GM21619 (cell line): ENCODE measurements around the gene TRHDE.

Source experiments
- ATAC-seq: cut with Tn5 transposase; IDR thresholded peaks from one replicate; pipeline ENCODE4 v1.9.1; 2021; ENCODE audit not compliant: unreplicated experiment

TRHDE gene

GRCh38 chr12:72432037-72432604, 160.0 kb downstream of the TRHDE start:
- ATAC-seq: no peak

GRCh38 chr12:72433298-72433697, 161.1 kb downstream of the TRHDE start:
- no peak for ATAC-seq

GRCh38 chr12:72434999-72435398, 162.8 kb downstream of the TRHDE start:
- no peak for ATAC-seq

GRCh38 chr12:72442217-72442616, 170.0 kb downstream of the TRHDE start:
- ATAC-seq: no peak

GRCh38 chr12:72444125-72444524, 172.0 kb downstream of the TRHDE start:
- no peak for ATAC-seq

- no peak for ATAC-seq
These were observed 172.4 kb downstream of the TRHDE start for GRCh38 chr12:72444566-72444965.

- ATAC-seq: no peak
These were observed 175.9 kb downstream of the TRHDE start for GRCh38 chr12:72448089-72448488.

- no peak for ATAC-seq
These were observed 176.6 kb downstream of the TRHDE start for GRCh38 chr12:72448805-72449204.

- ATAC-seq: no peak
These were observed 180.9 kb downstream of the TRHDE start for GRCh38 chr12:72453066-72453465.

GRCh38 chr12:72453550-72453949, 181.4 kb downstream of the TRHDE start:
- no peak for ATAC-seq

- no peak for ATAC-seq
These were observed 192.3 kb downstream of the TRHDE start for GRCh38 chr12:72464471-72464870.

- ATAC-seq: no peak
These were observed 193.0 kb downstream of the TRHDE start for GRCh38 chr12:72465155-72465554.

GRCh38 chr12:72465940-72466630, 193.9 kb downstream of the TRHDE start:
- ATAC-seq: no peak

GRCh38 chr12:72467985-72468384, 195.8 kb downstream of the TRHDE start:
- no peak for ATAC-seq

- ATAC-seq: no peak
These were observed 196.3 kb downstream of the TRHDE start for GRCh38 chr12:72468505-72468904.

GRCh38 chr12:72471806-72472205, 199.6 kb downstream of the TRHDE start:
- no peak for ATAC-seq

GRCh38 chr12:72472350-72472749, 200.2 kb downstream of the TRHDE start:
- no peak for ATAC-seq

GRCh38 chr12:72476301-72476700, 204.1 kb downstream of the TRHDE start:
- ATAC-seq: no peak

GRCh38 chr12:72485017-72485701, 213.0 kb downstream of the TRHDE start:
- no peak for ATAC-seq

- ATAC-seq: no peak
These were observed 219.3 kb downstream of the TRHDE start for GRCh38 chr12:72491426-72491825.

GRCh38 chr12:72493407-72493806, 221.2 kb downstream of the TRHDE start:
- no peak for ATAC-seq

GRCh38 chr12:72498354-72498753, 226.2 kb downstream of the TRHDE start:
- ATAC-seq: no peak
